Right kidney (tissue), 1 donor: ENCODE data around the gene DCAKD.
A peak's percentile ranks its signal among the peaks of the same experiment; 100 is the strongest.

Experiments used
- DNase-seq: peaks from one replicate; pipeline ENCODE4 v3.0.0-alpha.2; 2016

Gene DCAKD

GRCh38 chr17:45031231-45032173 lies 19.9 kb downstream of the DCAKD start:
- DNase-seq = no peak

- no peak for DNase-seq
Observed at GRCh38 chr17:45030733-45031132, 20.7 kb downstream of the DCAKD start.

GRCh38 chr17:45029758-45030423 lies 21.5 kb downstream of the DCAKD start:
- no peak for DNase-seq

- no peak for DNase-seq
Observed at GRCh38 chr17:45029096-45029495, 22.3 kb downstream of the DCAKD start.

GRCh38 chr17:45022655-45023339 lies 28.6 kb downstream of the DCAKD start:
- DNase-seq = no peak

GRCh38 chr17:45022288-45022648 lies 29.2 kb downstream of the DCAKD start:
- no peak for DNase-seq

GRCh38 chr17:45021607-45022287 lies 29.7 kb downstream of the DCAKD start:
- peak; percentile 85 for DNase-seq

- peak; percentile 60 for DNase-seq
Observed at GRCh38 chr17:45020354-45021138, 30.9 kb downstream of the DCAKD start.

GRCh38 chr17:45018848-45019711 lies 32.4 kb downstream of the DCAKD start:
- DNase-seq = peak; percentile 67

- no peak for DNase-seq
Observed at GRCh38 chr17:45018514-45018847, 33.0 kb downstream of the DCAKD start.

- DNase-seq = no peak
Observed at GRCh38 chr17:45016823-45017222, 34.6 kb downstream of the DCAKD start.

GRCh38 chr17:45016237-45016636 lies 35.2 kb downstream of the DCAKD start:
- no peak for DNase-seq

- DNase-seq = no peak
Observed at GRCh38 chr17:45013021-45013997, 38.1 kb downstream of the DCAKD start.

- DNase-seq = no peak
Observed at GRCh38 chr17:45011767-45012166, 39.7 kb downstream of the DCAKD start.

GRCh38 chr17:45009676-45010467 lies 41.6 kb downstream of the DCAKD start:
- no peak for DNase-seq

GRCh38 chr17:45008216-45008615 lies 43.2 kb downstream of the DCAKD start:
- no peak for DNase-seq

GRCh38 chr17:45006927-45007461 lies 44.4 kb downstream of the DCAKD start:
- peak; percentile 43 for DNase-seq

GRCh38 chr17:45005700-45006099 lies 45.7 kb downstream of the DCAKD start:
- DNase-seq = no peak
